Measurements from ENCODE around the gene PCARE.
"Not testable (repeated sequence)": the region's sequence is repeated elsewhere in the genome, so short reads cannot be mapped to it uniquely, and the experiment has no call there.

Gene PCARE

GRCh38 chr2:29109246-29109645, 34.9 kb upstream of the PCARE start:
- no peak for DNase-seq (ENCODE audit: low read depth)
- no peak for TF ChIP-seq CTCF (IDR thresholded peaks at IDR 0.05; ENCODE audit: control insufficient read depth, extremely low read depth, insufficient read depth)
- H3K4me3 ChIP-seq (ENCODE audit: low read depth, low read length) = no peak overlapping the region

- no peak for DNase-seq (ENCODE audit: low read depth)
- no peak overlapping the region for H3K4me3 ChIP-seq (ENCODE audit: low read depth, low read length)
- TF ChIP-seq CTCF (IDR thresholded peaks at IDR 0.05; ENCODE audit: control insufficient read depth, extremely low read depth, insufficient read depth) = no peak
Measured at GRCh38 chr2:29108225-29108624, 33.9 kb upstream of the PCARE start.

GRCh38 chr2:29107547-29107946, 33.2 kb upstream of the PCARE start:
- not testable (repeated sequence) for DNase-seq (ENCODE audit: low read depth); H3K4me3 ChIP-seq (ENCODE audit: low read depth, low read length)

- H3K4me3 ChIP-seq (ENCODE audit: low read depth, low read length) = no peak overlapping the region
- no peak for DNase-seq (ENCODE audit: low read depth)
- TF ChIP-seq CTCF (IDR thresholded peaks at IDR 0.05; ENCODE audit: control insufficient read depth, extremely low read depth, insufficient read depth) = no peak
Measured at GRCh38 chr2:29106980-29107388, 32.7 kb upstream of the PCARE start.

- H3K4me3 ChIP-seq (ENCODE audit: low read depth, low read length) = no peak overlapping the region
- no peak for TF ChIP-seq CTCF (IDR thresholded peaks at IDR 0.05; ENCODE audit: control insufficient read depth, extremely low read depth, insufficient read depth)
- no peak for DNase-seq (ENCODE audit: low read depth)
Measured at GRCh38 chr2:29106256-29106655, 31.9 kb upstream of the PCARE start.

- no peak for TF ChIP-seq CTCF (IDR thresholded peaks at IDR 0.05; ENCODE audit: control insufficient read depth, extremely low read depth, insufficient read depth)
- no peak overlapping the region for H3K4me3 ChIP-seq (ENCODE audit: low read depth, low read length)
- no peak for DNase-seq (ENCODE audit: low read depth)
Measured at GRCh38 chr2:29105375-29105774, 31.1 kb upstream of the PCARE start.

GRCh38 chr2:29104688-29105087, 30.4 kb upstream of the PCARE start:
- no peak for TF ChIP-seq CTCF (IDR thresholded peaks at IDR 0.05; ENCODE audit: control insufficient read depth, extremely low read depth, insufficient read depth)
- DNase-seq (ENCODE audit: low read depth) = no peak
- H3K4me3 ChIP-seq (ENCODE audit: low read depth, low read length) = no peak overlapping the region

GRCh38 chr2:29100564-29100963, 26.2 kb upstream of the PCARE start:
- no peak overlapping the region for H3K4me3 ChIP-seq (ENCODE audit: low read depth, low read length)
- TF ChIP-seq CTCF (IDR thresholded peaks at IDR 0.05; ENCODE audit: control insufficient read depth, extremely low read depth, insufficient read depth) = no peak
- no peak for DNase-seq (ENCODE audit: low read depth)

Data from LNCaP clone FGC (cell line).